Measurements from ENCODE around the gene PMEL.

The PMEL gene

DNA sequence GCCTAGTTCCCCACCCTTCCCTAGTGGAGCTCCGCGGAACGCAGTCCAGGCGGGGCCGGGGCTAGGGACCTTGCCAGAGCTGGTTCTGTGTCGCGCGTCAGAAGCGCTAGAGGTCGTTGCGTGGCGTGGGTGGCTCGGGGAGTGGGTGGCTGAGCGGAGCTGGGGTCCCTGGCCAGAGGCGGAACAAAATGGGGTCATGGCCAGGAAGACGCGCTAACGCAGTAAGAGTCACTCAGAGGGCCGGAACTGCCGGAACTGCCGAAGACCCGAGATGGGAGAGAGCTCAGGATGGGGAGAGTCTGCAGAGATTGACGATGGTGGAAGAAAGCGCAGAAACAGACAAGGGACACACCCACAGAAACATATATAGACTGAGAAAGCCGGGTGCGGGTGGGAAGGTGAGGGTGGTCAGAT is 30.1 kb downstream of the PMEL start:
- TF ChIP-seq, protein P1, sequence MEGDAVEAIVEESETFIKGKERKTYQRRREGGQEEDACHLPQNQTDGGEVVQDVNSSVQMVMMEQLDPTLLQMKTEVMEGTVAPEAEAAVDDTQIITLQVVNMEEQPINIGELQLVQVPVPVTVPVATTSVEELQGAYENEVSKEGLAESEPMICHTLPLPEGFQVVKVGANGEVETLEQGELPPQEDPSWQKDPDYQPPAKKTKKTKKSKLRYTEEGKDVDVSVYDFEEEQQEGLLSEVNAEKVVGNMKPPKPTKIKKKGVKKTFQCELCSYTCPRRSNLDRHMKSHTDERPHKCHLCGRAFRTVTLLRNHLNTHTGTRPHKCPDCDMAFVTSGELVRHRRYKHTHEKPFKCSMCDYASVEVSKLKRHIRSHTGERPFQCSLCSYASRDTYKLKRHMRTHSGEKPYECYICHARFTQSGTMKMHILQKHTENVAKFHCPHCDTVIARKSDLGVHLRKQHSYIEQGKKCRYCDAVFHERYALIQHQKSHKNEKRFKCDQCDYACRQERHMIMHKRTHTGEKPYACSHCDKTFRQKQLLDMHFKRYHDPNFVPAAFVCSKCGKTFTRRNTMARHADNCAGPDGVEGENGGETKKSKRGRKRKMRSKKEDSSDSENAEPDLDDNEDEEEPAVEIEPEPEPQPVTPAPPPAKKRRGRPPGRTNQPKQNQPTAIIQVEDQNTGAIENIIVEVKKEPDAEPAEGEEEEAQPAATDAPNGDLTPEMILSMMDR (IDR thresholded peaks at IDR 0.05; ENCODE audit: unreplicated experiment in 3 of 3): no peak
- Mint-ChIP-seq H3K36me3 (ENCODE audit: low read depth) (no peaks in the 10 kb centered on the region), H3K27ac (no peak overlapping the region), H3K27me3 (ENCODE audit: low read depth) (peaks cover 44% of the 10 kb centered on the region), H3K4me3 (no peak overlapping the region), H3K4me1 (peaks cover 16% of the 10 kb centered on the region), H3K9me3 (no peaks in the 10 kb centered on the region)

DNA sequence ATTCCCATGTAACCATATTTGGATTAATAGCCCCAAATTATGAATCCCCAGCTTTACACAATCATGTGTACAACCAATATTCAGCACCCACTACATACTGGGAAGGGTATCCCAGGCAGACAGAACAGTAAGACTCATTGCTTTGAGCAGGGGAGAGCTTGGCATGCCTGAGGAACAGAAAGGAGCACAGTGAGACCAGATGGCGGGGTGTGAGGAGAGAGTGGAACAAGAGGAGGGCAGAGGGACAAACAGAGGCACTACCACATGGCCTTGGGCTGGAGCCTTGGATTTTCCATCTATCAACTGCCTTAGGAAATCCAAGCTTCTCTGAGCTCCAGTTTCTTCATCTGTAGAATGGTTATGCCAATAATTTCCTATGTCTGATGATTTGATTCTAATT is 31.1 kb downstream of the PMEL start:
- peaks cover 44% of the 10 kb centered on the region for H3K27me3 Mint-ChIP-seq (ENCODE audit: low read depth)

DNA sequence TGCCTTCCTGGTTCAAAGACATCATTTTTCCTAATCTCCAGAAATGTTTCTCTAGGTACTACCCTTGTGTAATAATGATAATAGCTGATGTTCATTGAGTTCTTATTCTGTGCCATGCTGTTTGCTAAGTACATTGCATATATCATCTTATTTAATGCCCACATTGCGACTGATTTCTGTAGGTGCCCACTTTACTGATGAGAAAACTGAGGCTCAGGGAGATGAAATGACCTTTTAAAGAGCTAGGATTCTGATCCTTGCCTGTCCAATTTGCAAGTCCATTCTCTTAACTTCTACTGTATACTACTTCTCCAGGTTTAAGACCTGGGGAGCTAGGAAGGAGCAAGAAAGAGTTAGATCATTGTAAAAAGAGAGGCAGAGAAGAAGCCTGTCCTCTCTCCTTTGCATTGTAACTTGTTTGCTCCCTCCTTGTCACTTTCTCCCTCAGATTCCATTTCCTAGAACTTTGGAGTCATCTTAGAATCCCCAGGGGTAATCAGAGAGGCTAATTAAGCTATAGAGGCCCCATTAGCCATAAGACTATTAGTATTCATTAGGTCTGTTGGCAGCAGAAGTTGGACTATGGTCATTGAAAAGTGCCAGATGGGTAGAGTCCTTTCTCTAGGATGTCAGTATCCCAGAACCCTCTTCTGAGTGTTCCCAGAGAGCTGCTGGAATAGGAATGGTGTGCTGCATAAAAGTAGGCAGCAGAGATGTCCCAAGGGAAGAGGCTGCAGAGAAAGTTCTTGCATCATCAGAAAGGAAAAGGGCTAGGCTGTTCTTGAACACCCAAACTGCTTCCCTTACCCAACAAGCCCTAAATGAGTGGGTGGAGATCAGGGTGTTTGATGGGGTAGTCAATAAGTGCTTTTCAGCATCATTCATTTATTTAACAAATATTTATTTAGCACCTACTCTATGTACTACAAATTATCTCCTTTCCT is 31.8 kb downstream of the PMEL start:
- Mint-ChIP-seq H3K4me1 (peaks cover 29% of the 10 kb centered on the region), H3K4me3 (peak overlapping the region; percentile 22 to 63 (median 51)), H3K36me3 (ENCODE audit: low read depth) (no peaks in the 10 kb centered on the region), H3K9me3 (no peaks in the 10 kb centered on the region), H3K27me3 (ENCODE audit: low read depth) (peaks cover 44% of the 10 kb centered on the region), H3K27ac (no peak overlapping the region)
- TF ChIP-seq, protein P1 (IDR thresholded peaks at IDR 0.05; ENCODE audit: unreplicated experiment in 3 of 3): no peak

More for the DNA sequence above, 31.1 kb downstream of the PMEL start:
- TF ChIP-seq, protein P1 (IDR thresholded peaks at IDR 0.05; ENCODE audit: unreplicated experiment in 3 of 3): no peak
- Mint-ChIP-seq H3K27ac (no peak overlapping the region), H3K36me3 (ENCODE audit: low read depth) (no peaks in the 10 kb centered on the region), H3K9me3 (no peaks in the 10 kb centered on the region), H3K4me3 (peak overlapping the region in 2 of 3 experiments; percentile 5 to 17), H3K4me1 (peaks cover 26% of the 10 kb centered on the region)

DNA sequence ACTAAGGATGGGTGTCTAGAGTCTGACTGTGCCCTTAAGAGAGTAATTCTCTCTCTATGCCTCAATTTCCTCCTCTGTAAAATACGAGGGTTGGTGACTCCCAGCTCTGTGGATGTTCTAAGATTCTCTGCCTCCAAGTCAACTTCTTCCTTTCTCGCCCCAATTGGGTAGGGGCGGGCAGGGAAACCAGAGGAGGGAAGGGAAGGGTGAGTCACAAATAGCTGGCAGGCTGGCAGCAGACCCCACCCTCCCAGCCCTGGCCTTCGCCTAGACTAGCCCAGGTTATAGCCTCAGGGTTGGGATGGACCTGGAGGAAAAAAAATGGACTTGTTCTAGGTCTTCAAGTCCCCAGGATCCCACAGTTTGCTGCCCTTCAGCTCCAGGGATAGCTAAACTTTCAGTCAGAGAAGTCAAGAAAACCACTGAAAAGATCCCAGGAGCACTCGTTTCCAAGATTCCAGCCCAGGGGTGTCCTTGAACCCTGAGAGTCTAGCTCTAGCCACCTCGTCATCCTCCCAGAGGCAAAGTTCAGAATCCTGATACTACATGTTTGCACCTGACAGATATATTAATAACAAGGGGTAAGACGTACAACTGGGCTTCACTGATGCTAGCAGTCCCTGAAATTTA is 32.6 kb downstream of the PMEL start:
- Mint-ChIP-seq H3K27ac (no peak overlapping the region), H3K4me3 (peak overlapping the region; percentile 88 to 94 (median 92)), H3K4me1 (peaks cover 29% of the 10 kb centered on the region), H3K9me3 (no peaks in the 10 kb centered on the region), H3K36me3 (ENCODE audit: low read depth) (no peaks in the 10 kb centered on the region), H3K27me3 (ENCODE audit: low read depth) (peaks cover 44% of the 10 kb centered on the region)
- TF ChIP-seq, protein P1 (IDR thresholded peaks at IDR 0.05; ENCODE audit: unreplicated experiment in 3 of 3): no peak

DNA sequence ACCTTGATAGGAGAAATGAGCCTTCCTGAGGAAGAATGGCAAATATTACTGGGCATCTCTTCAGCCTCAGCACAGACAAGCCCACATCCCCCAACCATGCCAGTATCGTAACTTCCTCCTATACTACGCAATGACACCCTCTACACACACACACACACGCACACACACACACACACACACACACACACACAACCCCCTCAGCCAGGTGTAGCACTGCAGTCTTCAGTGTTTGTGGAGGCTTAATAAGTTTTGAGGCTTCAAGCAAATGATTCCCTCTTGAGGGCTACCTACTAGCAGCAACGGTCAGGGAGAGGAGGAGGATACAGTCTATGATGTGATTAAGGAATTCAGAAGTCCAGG is 33.3 kb downstream of the PMEL start:
- H3K4me3 Mint-ChIP-seq: peak overlapping the region; percentile 88 to 94 (median 92)
- TF ChIP-seq, protein P1 (IDR thresholded peaks at IDR 0.05; ENCODE audit: unreplicated experiment in 3 of 3): no peak
- no peaks in the 10 kb centered on the region for H3K9me3 Mint-ChIP-seq
- no peaks in the 10 kb centered on the region for H3K36me3 Mint-ChIP-seq (ENCODE audit: low read depth)
- H3K27me3 Mint-ChIP-seq (ENCODE audit: low read depth): peaks cover 43% of the 10 kb centered on the region
- peaks cover 29% of the 10 kb centered on the region for H3K4me1 Mint-ChIP-seq
- H3K27ac Mint-ChIP-seq: peak overlapping the region; percentile 26 to 76 (median 51)

Measured in nephron (organoid).